Left ventricle myocardium superior (tissue), 1 donor: ENCODE measurements around the gene ABI3BP. TPM values are rescaled to one million over a fixed set of nuclear protein-coding genes. Genes with fewer than 3 reads are reported as not detected.
A peak's percentile ranks its signal among the peaks of the same experiment; 100 is the strongest.
"Not testable (repeated sequence)": the region's sequence is repeated elsewhere in the genome, so short reads cannot be mapped to it uniquely, and the experiment has no call there.

ENCODE experiments used
- ATAC-seq: fragments of 200-7000 bp; cut with Tn5 transposase; one replicate; pipeline ENCODE4 v1.9.1; 2020; ENCODE audit warnings: mild to moderate bottlenecking, moderate library complexity
- DNase-seq: peaks from one replicate; pipeline ENCODE4 v3.0.0-alpha.2; 2020
- intact Hi-C: fragments of 100-400 bp; cut with micrococcal nuclease; formaldehyde crosslinking; loops from one replicate; pipeline ENCODE4 v1.11.0; 2022
- long read RNA-seq: library from polyadenylated mRNA; unstranded; transcript quantifications from one replicate; pipeline ENCODE4 v2.0.0, GENCODE V29; 2021
- total RNA-seq: library from RNA; stranded (reverse); fragmentation: NEBNext Ultra II Directional; extraction: Animal tissue kit (Norgen Biotek cat#: 25700); gene quantifications from one replicate; pipeline ENCODE4 v1.2.1, GENCODE V29; 2021
- donor health status: DM: no; HTN: yes; CAD: no; lungs with severe emphysema.

Gene ABI3BP, protein sequence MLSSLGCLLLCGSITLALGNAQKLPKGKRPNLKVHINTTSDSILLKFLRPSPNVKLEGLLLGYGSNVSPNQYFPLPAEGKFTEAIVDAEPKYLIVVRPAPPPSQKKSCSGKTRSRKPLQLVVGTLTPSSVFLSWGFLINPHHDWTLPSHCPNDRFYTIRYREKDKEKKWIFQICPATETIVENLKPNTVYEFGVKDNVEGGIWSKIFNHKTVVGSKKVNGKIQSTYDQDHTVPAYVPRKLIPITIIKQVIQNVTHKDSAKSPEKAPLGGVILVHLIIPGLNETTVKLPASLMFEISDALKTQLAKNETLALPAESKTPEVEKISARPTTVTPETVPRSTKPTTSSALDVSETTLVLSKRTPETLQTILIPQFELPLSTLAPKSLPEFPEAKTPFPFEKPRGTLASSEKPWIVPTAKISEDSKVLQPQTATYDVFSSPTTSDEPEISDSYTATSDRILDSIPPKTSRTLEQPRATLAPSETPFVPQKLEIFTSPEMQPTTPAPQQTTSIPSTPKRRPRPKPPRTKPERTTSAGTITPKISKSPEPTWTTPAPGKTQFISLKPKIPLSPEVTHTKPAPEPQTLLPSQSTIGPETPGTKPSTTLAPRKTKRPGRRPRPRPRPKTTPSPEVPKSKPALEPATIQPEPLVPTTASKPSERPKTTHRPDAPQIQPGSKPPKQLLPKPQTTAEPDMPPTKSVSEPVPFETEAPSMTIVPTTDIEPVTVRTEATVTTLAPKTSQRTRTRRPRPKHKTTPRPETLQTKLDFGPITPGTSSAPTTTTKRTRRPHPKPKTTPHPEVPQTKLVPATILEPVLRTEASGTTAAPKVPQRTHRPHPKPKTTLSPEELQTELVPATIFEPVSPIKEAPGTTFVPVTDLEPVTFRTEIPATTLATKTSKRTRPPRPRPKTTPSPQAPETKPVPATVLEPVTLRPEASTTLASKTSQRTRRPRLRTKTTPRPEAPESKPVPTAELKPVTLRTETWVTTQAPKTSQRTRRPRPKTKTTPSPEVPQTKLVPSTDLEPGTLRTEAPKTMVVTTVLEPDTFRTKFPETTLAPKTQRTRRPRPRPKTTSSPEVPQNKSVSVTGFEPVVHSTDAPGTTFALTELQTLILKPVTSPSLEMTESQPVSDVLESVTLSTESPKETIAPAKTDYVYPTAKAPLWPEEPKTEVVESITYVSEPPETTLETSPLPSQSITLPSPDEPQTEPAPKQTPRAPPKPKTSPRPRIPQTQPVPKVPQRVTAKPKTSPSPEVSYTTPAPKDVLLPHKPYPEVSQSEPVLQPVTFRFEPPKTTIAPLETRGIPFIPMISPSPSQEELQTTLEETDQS (N-terminal part only)
- total RNA-seq: 23.4 TPM
- long read RNA-seq, partial matches to known transcripts: 2 of 5 reads
- long read RNA-seq, other reads (novel, unspliced or antisense): 3 of 5 reads

DNA sequence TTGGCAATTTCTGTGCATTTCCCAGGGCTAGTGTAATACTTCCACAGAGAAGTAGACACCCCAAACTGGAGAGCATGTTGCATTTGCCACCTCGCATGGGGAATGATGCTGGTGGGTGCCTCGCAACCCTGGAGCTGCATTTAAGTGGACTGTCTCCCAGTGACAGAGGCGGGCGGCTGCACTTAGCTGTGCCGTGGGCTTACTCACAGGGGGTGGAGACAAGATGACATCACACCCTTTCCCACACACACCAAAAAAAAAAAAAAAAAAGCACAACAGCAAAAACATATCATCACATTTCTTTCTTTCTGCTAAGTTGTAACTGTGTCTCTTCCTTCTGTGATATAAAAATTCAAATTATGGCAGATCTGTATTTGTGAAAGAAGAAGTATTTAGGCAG lies at the start of gene ABI3BP:
Gene ABI3BP (minus strand): TSS at position 113 of the 400 bp plus-strand sequence. CDS start 37 bp downstream, at position 76.
- DNase-seq (peak; percentile 76), ATAC-seq (peak; percentile 97)
- intact Hi-C loops: no loop called here

GRCh38 chr3:101039285-101039684 lies 46.1 kb upstream of the ABI3BP start:
- intact Hi-C loops: no loop called here
- ATAC-seq (peak; percentile 58), DNase-seq (no peak)

DNA sequence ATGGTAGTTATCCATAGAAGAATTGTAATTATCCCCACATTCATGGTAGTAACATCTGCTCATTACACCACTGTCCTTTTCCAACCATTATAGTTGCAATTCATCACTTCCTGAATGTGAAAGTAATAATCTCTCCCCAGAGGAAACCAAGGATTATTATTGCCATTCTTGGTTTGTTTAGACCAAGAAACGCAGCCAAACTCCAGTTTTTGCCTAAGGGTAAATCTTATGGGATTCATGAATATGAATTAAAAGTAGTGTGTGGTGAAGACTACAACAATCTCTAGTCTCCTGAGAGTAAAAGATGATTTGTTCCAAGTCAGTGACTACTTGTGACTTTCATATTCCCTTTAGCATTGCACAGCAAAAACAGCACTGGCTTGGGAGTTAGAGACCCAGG lies 45.7 kb upstream of the ABI3BP start:
- intact Hi-C loops: no loop called here
- peak; percentile 52 for ATAC-seq

DNA sequence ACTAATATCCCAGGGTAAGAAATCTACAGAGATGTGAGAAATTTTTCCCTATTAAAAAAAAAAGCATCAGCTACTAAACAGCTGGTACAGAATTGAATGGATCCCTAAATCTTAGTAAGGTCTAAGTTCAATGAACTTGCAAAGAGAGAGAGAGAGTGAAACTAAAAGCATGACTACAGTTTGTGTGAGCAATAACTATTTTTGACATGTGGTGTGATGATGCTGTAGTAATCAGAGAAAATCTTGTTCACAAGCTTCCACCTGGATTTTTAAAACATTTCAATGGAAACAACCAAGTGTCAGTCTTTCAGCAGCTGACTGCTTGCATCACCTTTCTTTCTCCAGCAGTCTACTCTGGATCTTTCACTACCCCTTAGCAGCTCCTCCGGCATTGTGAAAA lies 45.2 kb upstream of the ABI3BP start:
- intact Hi-C loops: no loop called here
- DNase-seq (no peak), ATAC-seq (peak; percentile 13)

More for the DNA sequence above, 45.7 kb upstream of the ABI3BP start:
- no peak for DNase-seq

DNA sequence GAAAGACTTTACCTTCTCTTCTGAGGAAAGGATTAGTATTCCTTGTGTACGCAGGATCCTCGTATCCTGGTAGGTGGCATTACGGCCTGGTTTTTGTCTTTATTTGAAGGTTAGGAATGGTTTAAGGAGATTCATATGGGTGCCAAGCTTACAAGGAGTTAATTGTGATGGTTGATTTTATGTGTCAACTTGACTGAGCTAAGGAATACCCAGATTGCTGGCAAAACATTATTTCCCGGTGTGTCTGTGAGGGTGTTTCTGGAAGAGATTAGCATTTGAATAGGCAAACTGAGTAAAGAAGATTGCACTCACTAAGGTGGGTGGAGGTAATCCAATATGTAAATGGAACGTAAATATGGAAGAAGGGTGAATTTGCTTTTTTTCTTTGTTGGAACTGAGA lies 44.4 kb upstream of the ABI3BP start:
- intact Hi-C loops: no loop called here
- no peak for DNase-seq
- ATAC-seq: no peak

DNA sequence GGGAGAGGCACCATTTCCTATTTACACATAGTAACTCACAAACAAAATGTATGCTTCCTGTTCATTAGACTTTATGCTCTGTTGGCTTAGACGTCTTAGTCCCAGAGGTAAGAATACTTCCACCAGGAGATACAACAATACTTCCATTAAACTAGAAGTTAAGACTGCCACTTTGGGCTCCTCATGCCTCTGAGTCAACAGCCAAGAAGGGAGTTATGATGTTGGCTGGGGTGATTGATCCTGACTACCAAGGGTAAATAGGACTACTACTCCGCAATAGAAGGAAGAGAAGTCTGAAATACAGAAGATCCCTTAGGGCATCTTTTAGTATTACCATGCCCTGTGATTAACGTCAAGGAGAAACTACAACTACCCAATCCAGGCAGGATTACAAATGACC lies 43.5 kb upstream of the ABI3BP start:
- DNase-seq (no peak), ATAC-seq (no peak)
- intact Hi-C loops: no loop called here

GRCh38 chr3:101036213-101036618 lies 43.0 kb upstream of the ABI3BP start:
- DNase-seq (no peak), ATAC-seq (peak; percentile 42)
- intact Hi-C loops: no loop called here

- DNase-seq (no peak), ATAC-seq (no peak)
- intact Hi-C loops: no loop called here
These were observed 34.1 kb upstream of the ABI3BP start for GRCh38 chr3:101027286-101027685.

DNA sequence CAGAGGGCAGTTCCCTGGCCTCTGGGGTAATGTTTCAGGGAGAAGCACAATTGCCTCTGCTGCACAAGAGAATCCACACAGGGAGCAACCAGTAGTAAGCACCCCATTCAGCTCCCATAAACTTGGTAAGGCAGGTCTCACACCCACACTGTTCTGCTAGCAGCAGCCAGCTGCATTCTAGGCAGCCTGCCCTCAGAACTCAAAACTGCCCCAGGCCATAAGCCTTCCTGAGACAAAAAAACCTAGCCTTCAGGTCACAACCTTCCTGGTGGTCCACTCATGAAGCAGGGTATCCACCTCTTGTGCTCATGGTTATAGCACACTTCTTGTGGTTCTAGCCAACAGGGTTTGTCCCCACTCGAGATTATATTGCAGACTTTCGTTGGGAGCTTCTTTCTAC lies 33.7 kb upstream of the ABI3BP start:
- DNase-seq (no peak), ATAC-seq (no peak)

DNA sequence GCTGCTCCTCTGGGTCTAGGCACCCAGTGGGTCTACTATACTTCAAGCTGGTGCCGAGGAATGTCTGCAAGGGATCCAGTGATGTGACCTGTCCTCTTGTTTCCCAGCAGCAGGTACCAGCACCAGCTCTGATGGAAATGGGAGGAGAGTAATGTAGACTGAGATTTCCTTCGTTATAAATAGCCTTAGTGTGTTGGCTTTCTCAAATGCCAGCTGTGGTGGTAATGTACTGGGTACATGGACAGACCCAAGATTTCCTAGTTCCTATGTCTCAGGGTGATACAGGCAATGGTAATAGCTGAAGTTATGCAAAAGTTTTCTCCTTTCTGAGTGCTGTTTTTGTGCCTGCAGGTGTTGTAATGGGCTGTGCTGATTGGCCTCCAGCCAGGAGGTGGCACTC lies 33.0 kb upstream of the ABI3BP start:
- ATAC-seq (peak; percentile 37), DNase-seq (no peak)
- intact Hi-C loops: no loop called here

More for the DNA sequence above, 33.7 kb upstream of the ABI3BP start:
- intact Hi-C loops: no loop called here

DNA sequence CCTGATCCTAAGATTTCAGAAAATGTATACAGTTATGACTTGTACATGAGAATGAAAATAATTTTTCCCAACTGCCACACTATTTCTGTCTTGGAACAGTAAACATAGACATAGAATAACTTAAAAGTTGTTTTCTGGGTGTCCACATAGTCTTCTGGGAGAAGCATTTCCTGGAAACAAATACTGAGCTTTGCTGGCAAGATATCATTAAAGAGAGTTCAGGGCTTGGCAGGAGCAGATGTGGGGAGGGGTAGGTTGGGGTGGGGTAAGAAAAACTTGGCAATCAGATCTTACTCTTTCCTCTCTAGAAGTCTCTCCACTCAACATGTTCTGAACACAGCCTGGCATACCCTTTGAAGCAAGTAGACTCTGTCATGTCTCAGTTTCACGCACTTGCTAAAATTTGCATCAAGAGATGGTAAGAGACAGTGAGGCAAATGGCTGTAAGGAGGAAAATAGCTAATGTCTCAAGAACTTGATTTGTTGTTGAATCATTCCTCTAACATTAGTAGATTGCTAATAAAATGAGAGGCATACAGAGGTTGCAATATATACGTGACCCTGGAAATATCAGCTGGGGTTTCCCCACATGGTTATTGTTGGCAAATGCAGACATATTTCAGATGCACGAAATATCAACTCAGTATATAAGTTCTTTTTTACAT lies 27.3 kb upstream of the ABI3BP start:
- intact Hi-C loops: no loop called here
- ATAC-seq: no peak
- no peak for DNase-seq

DNA sequence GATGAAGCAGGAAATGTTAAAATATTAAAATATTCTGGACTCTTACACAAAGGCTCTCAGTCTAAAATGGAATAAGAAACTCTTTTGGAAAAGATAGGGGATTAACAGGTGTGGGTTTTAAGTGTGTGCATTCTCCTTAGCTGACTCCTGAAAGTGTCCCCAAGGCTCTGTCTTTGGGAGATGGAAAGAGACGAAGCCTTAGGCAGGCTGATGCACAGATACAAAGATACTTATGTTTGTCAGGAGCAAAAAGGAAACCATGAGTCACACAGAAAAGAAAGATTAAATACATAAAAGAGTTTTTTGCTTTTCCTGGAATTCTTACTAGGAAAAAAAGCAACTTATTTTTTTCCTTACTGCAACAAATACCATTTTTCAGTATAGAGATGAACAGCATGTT lies 23.8 kb upstream of the ABI3BP start:
- intact Hi-C loops: no loop called here
- ATAC-seq: no peak
- DNase-seq: no peak

- intact Hi-C loops, ATAC-seq, DNase-seq: not testable (repeated sequence)
These were observed 19.1 kb upstream of the ABI3BP start for GRCh38 chr3:101012312-101012711.

GRCh38 chr3:101011136-101011535 lies 17.9 kb upstream of the ABI3BP start:
- no peak for DNase-seq
- no peak for ATAC-seq
- intact Hi-C loops: no loop called here

DNA sequence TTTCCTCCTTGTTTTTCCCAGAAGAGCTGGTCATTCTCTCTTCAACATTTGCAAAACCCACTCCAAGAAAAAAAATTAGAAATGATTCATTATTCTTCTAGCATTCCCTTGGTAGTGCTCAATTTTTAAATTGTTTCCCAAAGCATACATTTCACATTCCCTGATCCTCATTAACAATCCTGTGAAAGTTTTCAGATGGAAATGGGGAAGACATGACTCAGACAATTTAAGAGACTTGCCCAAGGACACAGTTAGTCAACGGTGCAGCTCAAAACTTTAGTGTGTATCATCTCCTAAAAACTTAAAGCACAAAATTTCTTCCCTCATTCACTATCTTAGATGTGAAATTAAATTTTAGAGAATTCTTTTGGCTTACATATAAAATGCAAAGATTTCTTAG lies 17.1 kb upstream of the ABI3BP start:
- intact Hi-C loops: no loop called here
- ATAC-seq (no peak), DNase-seq (no peak)

DNA sequence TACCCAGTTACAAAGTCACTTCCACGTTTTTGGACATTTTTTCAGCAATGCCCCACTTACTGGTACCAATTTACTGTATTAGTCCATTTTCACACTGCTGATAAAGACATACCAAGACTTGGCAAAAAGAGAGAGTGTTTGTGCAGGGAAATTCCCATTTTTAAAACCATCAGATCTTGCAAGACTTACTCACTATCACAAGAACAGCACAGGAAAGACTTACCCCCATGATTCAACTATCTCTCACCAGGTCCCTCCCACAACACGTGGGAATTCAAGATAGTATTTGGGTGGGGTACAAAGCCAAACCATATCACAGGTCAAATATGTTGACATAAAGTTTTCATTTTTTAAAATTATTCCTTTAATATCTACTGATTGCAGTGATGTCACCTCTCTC lies 16.2 kb upstream of the ABI3BP start:
- intact Hi-C loops: no loop called here
- ATAC-seq (no peak), DNase-seq (no peak)

- no peak for ATAC-seq
- intact Hi-C loops: no loop called here
These were observed 5.9 kb upstream of the ABI3BP start for GRCh38 chr3:100999160-100999559.

GRCh38 chr3:100994809-100995208 lies 1.6 kb upstream of the ABI3BP start:
- intact Hi-C loops: no loop called here
- ATAC-seq (no peak), DNase-seq (no peak)

More at GRCh38 chr3:100999160-100999559, 5.9 kb upstream of the ABI3BP start:
- no peak for DNase-seq

DNA sequence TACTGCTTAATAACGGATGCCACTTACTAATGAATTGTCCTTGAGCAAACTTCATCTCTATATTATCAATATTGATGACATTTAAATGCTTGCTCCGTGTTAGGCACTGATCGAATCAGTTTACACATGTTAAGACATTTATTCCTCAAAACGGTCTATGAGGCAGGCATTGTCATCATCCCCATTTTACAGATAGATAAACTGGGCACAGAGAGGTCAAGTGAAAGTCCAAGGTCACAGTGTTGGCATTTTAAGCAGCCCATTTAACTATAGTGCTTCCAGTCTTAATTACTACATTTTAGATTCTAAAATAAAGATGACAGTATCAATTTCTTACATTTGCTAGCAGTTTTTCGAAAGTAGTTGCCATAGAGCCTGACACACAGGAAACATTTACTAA lies 966 bp upstream of the ABI3BP start:
- no peak for DNase-seq
- intact Hi-C loops: no loop called here
- ATAC-seq: no peak
